ENCODE measurements around the gene GK2.

GK2 gene

DNA sequence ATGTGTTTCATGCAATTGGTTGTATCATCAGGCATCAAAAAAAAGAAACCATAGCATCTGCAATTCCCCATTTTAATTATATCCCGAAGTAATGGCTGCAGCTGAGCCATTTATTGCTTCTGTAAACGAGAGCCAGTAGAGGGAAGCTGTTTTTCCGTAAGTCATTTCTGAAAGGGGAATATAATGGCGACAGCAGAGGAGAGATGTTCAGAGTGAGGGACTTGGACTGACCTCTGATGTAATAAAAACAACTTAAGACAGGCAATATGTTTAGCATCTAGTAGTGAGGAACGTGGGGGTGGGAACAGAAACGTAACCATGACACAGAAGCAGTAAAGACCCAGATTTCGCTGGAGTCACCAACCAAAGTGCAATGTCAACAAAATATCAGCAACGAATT is 50.7 kb downstream of the GK2 start:
- Histone ChIP-seq H3K9me3 (no peaks in the 10 kb centered on the region), H3K4me2 (no peak overlapping the region), H3K4me1 (no peaks in the 10 kb centered on the region), H3K4me3 (no peak overlapping the region), H3K27me3 (no peaks in the 10 kb centered on the region), H3K27ac (no peak overlapping the region), H3K9ac (no peak overlapping the region), H3K36me3 (no peaks in the 10 kb centered on the region), H4K20me1 (no peaks in the 10 kb centered on the region)
- TF ChIP-seq Cebpa-rat (IDR thresholded peaks at IDR 0.05), result no peak
